Astrocyte (in vitro differentiated cells and primary cell): ENCODE measurements around the gene SNX24. TPM values are rescaled to one million over a fixed set of nuclear protein-coding genes. Genes with fewer than 3 reads are reported as not detected.

Experiments used
- DNase-seq: peaks from one replicate; pipeline ENCODE4 v3.0.0-alpha.2; 2010; ENCODE audit warnings: low read depth
- FAIRE-seq: peaks from 2 replicates; lab custom pipeline; 2011; peaks lifted over from hg19 to GRCh38; lab: Jason Lieb, UNC
- H2AFZ ChIP-seq: 2 replicates; pipeline ENCODE4 v1.6.0; 2012; ENCODE audit warnings: low read depth, low read length, inconsistent platforms
- H3K27ac ChIP-seq: 2 replicates; pipeline ENCODE4 v1.5.1; 2011; ENCODE audit warnings: low read depth, low read length, inconsistent platforms
- H3K27me3 ChIP-seq: 2 replicates; pipeline ENCODE4 v1.6.0; 2011; ENCODE audit warnings: low read length, inconsistent platforms; ENCODE audit not compliant: insufficient read depth
- H3K36me3 ChIP-seq: 2 replicates; pipeline ENCODE4 v1.5.1; 2011; ENCODE audit warnings: low read length, inconsistent platforms; ENCODE audit not compliant: insufficient read depth
- H3K4me1 ChIP-seq: 2 replicates; pipeline ENCODE4 v1.5.1; 2011; ENCODE audit warnings: low read length, inconsistent platforms; ENCODE audit not compliant: insufficient read depth
- H3K4me2 ChIP-seq: 2 replicates; pipeline ENCODE4 v1.6.0; 2012; ENCODE audit warnings: low read length, inconsistent platforms
- H3K4me3 ChIP-seq: 2 replicates; pipeline ENCODE4 v1.5.1; 2011; ENCODE audit warnings: low read depth, mild to moderate bottlenecking, low read length, inconsistent platforms; ENCODE audit not compliant: insufficient read depth
- H3K79me2 ChIP-seq: 2 replicates; pipeline ENCODE4 v1.6.0; 2012; ENCODE audit warnings: mild to moderate bottlenecking, low read length, inconsistent platforms; ENCODE audit not compliant: insufficient read depth
- H3K9ac ChIP-seq: 2 replicates; pipeline ENCODE4 v1.6.0; 2012; ENCODE audit warnings: mild to moderate bottlenecking, low read length, inconsistent platforms
- H3K9me3 ChIP-seq: 2 replicates; pipeline ENCODE4 v1.5.1; 2012; ENCODE audit warnings: low read depth, mild to moderate bottlenecking, low read length, inconsistent platforms; ENCODE audit not compliant: insufficient read depth
- H4K20me1 ChIP-seq: 2 replicates; pipeline ENCODE4 v1.6.0; 2012; ENCODE audit warnings: low read length, inconsistent platforms; ENCODE audit not compliant: insufficient read depth
- H3K27ac Mint-ChIP-seq: one replicate; pipeline ENCODE4 v1.8.0; 2021; ENCODE audit warnings: mild to moderate bottlenecking, mixed read lengths; ENCODE audit not compliant: unreplicated experiment
- H3K27me3 Mint-ChIP-seq: one replicate; pipeline ENCODE4 v1.8.0; 2021; ENCODE audit warnings: low read depth, mixed read lengths; ENCODE audit not compliant: unreplicated experiment
- H3K36me3 Mint-ChIP-seq: one replicate; pipeline ENCODE4 v1.8.0; 2021; ENCODE audit warnings: low read depth, mixed read lengths; ENCODE audit not compliant: unreplicated experiment
- H3K4me1 Mint-ChIP-seq: one replicate; pipeline ENCODE4 v1.8.0; 2021; ENCODE audit warnings: low read depth, mixed read lengths; ENCODE audit not compliant: unreplicated experiment
- H3K4me3 Mint-ChIP-seq: one replicate; pipeline ENCODE4 v1.8.0; 2021; ENCODE audit warnings: mild to moderate bottlenecking, moderate library complexity, mixed read lengths; ENCODE audit not compliant: unreplicated experiment
- H3K9me3 Mint-ChIP-seq: one replicate; pipeline ENCODE4 v1.8.0; 2021; ENCODE audit warnings: mild to moderate bottlenecking, mixed read lengths; ENCODE audit not compliant: unreplicated experiment
- EZH2 ChIP-seq: IDR thresholded peaks from 2 replicates; pipeline ENCODE4 v1.6.1; 2012; ENCODE audit warnings: mild to moderate bottlenecking, low read length, inconsistent platforms; ENCODE audit not compliant: insufficient read depth
- total RNA-seq: library from RNA; stranded (reverse); gene quantifications from 2 replicates; pipeline ENCODE4 v1.2.1, GENCODE V29; 2021
- TF ChIP-seq, protein P1 (sequence below): IDR thresholded peaks from 2 replicates; pipeline ENCODE4 v1.5.1; 2011; ENCODE audit warnings: low read depth, mild to moderate bottlenecking, inconsistent platforms, low read length, moderate library complexity; ENCODE audit not compliant: insufficient read depth

The SNX24 gene
- total RNA-seq, 1 donor from 2014 or later = 44.6 TPM

DNA sequence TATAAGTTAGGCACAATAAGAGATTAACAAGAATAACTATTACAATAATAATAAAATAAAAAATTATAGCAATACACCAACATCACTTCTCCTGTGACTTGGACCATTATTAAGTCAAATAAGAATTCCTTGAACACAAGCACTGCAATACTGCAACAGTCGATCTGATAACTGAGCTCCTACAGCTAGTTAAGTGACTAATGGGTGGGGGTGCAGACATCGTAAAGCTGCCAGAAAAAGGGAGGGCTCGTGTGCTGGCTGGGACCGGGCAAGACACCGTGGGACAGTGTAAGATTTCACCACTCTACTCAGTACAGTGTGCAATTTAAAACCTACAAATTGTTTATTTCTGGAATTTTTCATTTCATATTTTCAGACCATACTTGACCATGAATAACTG is 78.8 kb downstream of the SNX24 start:
- H3K79me2 ChIP-seq = peaks cover 3% of the 10 kb centered on the region
- H3K4me1 ChIP-seq = no peaks in the 10 kb centered on the region
- H3K27ac Mint-ChIP-seq = no peak overlapping the region
- FAIRE-seq = no peak
- H3K9me3 ChIP-seq = no peaks in the 10 kb centered on the region
- no peak overlapping the region for H3K9ac ChIP-seq
- peaks cover 17% of the 10 kb centered on the region for H3K4me1 Mint-ChIP-seq
- H3K4me3 Mint-ChIP-seq = no peak overlapping the region
- peaks cover 2% of the 10 kb centered on the region for H3K36me3 Mint-ChIP-seq
- no peak overlapping the region for H3K4me3 ChIP-seq
- no peak overlapping the region for H3K27ac ChIP-seq
- H3K27me3 Mint-ChIP-seq = no peaks in the 10 kb centered on the region
- H3K36me3 ChIP-seq = no peaks in the 10 kb centered on the region
- no peak overlapping the region for H3K4me2 ChIP-seq
- H3K27me3 ChIP-seq = no peaks in the 10 kb centered on the region
- TF ChIP-seq, protein P1, sequence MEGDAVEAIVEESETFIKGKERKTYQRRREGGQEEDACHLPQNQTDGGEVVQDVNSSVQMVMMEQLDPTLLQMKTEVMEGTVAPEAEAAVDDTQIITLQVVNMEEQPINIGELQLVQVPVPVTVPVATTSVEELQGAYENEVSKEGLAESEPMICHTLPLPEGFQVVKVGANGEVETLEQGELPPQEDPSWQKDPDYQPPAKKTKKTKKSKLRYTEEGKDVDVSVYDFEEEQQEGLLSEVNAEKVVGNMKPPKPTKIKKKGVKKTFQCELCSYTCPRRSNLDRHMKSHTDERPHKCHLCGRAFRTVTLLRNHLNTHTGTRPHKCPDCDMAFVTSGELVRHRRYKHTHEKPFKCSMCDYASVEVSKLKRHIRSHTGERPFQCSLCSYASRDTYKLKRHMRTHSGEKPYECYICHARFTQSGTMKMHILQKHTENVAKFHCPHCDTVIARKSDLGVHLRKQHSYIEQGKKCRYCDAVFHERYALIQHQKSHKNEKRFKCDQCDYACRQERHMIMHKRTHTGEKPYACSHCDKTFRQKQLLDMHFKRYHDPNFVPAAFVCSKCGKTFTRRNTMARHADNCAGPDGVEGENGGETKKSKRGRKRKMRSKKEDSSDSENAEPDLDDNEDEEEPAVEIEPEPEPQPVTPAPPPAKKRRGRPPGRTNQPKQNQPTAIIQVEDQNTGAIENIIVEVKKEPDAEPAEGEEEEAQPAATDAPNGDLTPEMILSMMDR = no peak
- TF ChIP-seq EZH2 = no peak
- H3K9me3 Mint-ChIP-seq = no peaks in the 10 kb centered on the region
- H4K20me1 ChIP-seq = peaks cover 13% of the 10 kb centered on the region
- no peak overlapping the region for H2AFZ ChIP-seq
- DNase-seq = peak; percentile 49

DNA sequence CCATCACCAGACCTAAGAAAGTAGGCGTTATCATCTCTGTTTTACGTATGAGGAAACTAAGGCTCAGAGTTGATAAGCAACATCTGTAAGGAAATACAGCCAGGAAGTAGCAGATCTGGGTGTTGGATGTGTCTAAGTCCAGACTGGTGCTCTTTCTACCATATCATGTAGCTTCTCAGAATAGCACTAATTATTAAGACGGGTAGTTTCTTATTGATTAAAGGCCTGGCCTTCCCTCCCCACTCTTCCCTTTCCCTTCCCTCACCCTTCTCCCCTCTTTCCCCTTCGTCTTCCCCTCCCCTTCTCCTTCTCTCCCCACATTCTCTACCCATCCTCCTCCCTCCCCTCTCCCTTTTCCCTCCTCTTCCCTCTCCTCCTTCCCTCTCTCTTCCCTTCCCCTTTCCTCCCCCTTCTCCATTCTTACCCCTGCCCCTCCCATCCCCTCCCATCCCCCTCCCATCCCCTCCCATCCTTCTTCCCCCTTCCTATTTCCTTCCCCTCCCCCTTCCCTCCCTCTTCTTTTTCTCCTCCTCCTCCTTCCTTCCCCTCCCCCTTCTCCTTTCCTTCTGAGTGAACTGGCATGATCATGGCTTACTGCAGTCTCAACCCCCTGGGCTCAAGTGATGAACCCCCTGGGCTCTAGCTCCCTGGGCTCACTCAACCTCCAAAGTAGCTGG is 79.4 kb downstream of the SNX24 start:
- H3K36me3 ChIP-seq = no peaks in the 10 kb centered on the region
- no peak overlapping the region for H2AFZ ChIP-seq
- H3K79me2 ChIP-seq = peaks cover 3% of the 10 kb centered on the region
- Mint-ChIP-seq H3K27ac (no peak overlapping the region), H3K9me3 (no peaks in the 10 kb centered on the region), H3K27me3 (no peaks in the 10 kb centered on the region), H3K36me3 (peaks cover 2% of the 10 kb centered on the region), H3K4me1 (peaks cover 17% of the 10 kb centered on the region), H3K4me3 (no peak overlapping the region)
- H3K27me3 ChIP-seq = no peaks in the 10 kb centered on the region
- no peak overlapping the region for H3K4me2 ChIP-seq
- H3K4me1 ChIP-seq = no peaks in the 10 kb centered on the region
- no peak overlapping the region for H3K9ac ChIP-seq
- no peak for TF ChIP-seq EZH2
- TF ChIP-seq, protein P1 = no peak
- H3K9me3 ChIP-seq = no peaks in the 10 kb centered on the region
- no peak overlapping the region for H3K4me3 ChIP-seq
- DNase-seq = no peak
- H4K20me1 ChIP-seq = peaks cover 15% of the 10 kb centered on the region
- FAIRE-seq = no peak
- H3K27ac ChIP-seq = no peak overlapping the region

DNA sequence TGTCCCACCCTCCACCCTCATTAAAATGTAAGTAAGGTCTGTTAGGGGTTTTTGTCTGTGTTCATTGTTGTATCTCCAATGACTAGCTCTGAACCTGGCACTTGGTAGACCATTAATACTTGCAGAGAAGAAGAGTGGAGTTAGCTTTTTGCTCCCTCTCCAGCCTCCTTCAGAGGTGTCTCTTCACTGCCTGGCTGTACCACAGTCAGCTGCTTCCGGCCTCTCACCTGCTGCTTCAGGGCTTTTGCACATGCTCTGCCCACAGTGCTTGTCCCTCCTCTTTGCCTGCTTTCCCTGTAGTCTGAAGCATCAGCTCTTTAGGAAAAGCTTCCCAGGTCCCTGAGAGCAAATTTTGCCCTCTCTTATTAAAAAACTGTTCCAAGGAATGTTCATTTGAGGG is 83.6 kb downstream of the SNX24 start:
- no peak for DNase-seq
- H3K4me1 Mint-ChIP-seq = peaks cover 3% of the 10 kb centered on the region
- Histone ChIP-seq H3K4me1 (no peaks in the 10 kb centered on the region), H3K27me3 (no peaks in the 10 kb centered on the region), H3K9me3 (no peaks in the 10 kb centered on the region), H4K20me1 (peaks cover 25% of the 10 kb centered on the region), H3K4me3 (no peak overlapping the region), H3K36me3 (no peaks in the 10 kb centered on the region), H3K27ac (no peak overlapping the region), H3K9ac (no peak overlapping the region), H3K4me2 (no peak overlapping the region), H2AFZ (no peak overlapping the region), H3K79me2 (peaks cover 3% of the 10 kb centered on the region)
- peaks cover 2% of the 10 kb centered on the region for H3K36me3 Mint-ChIP-seq
- no peaks in the 10 kb centered on the region for H3K9me3 Mint-ChIP-seq
- TF ChIP-seq EZH2 = no peak
- TF ChIP-seq, protein P1 = no peak
- no peak overlapping the region for H3K4me3 Mint-ChIP-seq
- no peak for FAIRE-seq
- no peak overlapping the region for H3K27ac Mint-ChIP-seq
- H3K27me3 Mint-ChIP-seq = no peaks in the 10 kb centered on the region
